ENCODE measurements around the gene AP2A1. TPM values are rescaled to one million over a fixed set of nuclear protein-coding genes. Genes with fewer than 3 reads are reported as not detected.

Gene AP2A1
- total RNA-seq, 6 experiments from 2014 or later = 38.7 to 103 (median 49.8) TPM

- Histone ChIP-seq H3K27me3 (no peaks in the 10 kb centered on the region), H3K4me3 (peak overlapping the region; percentile 55 to 98 (median 91)), H3K36me3 (peaks cover 0 to 3% (median 0%) of the 10 kb centered on the region in 4 donors), H3K9me3 (no peaks in the 10 kb centered on the region), H3K4me1 (peaks cover 0 to 22% (median 6%) of the 10 kb centered on the region in 4 donors), H3K27ac (no peak overlapping the region)
- intact Hi-C loops (cut with DNase I) = no loop called here
- DNase-seq (no peak), ATAC-seq (no peak)
- TF ChIP-seq CTCF (IDR thresholded peaks at IDR 0.05) (no peak), POLR2A (IDR thresholded peaks at IDR 0.05) (no peak)
- 80% methylated on average over 8 of the region's 15 CpGs for WGBS (ENCODE audit: insufficient coverage, low coverage, low lambda C conversion rate, missing lambda C conversion rate)
These were observed 82.8 kb downstream of the AP2A1 start for GRCh38 chr19:49849433-49850220.

GRCh38 chr19:49850221-49850486 is 83.4 kb downstream of the AP2A1 start:
- Histone ChIP-seq H3K27me3 (no peaks in the 10 kb centered on the region), H3K9me3 (no peaks in the 10 kb centered on the region), H3K27ac (peak overlapping the region; percentile 98 to 100 (median 99)), H3K4me3 (peak overlapping the region; percentile 55 to 98 (median 91)), H3K36me3 (peaks cover 0 to 7% (median 0%) of the 10 kb centered on the region in 4 donors), H3K4me1 (peaks cover 0 to 22% (median 6%) of the 10 kb centered on the region in 4 donors)
- TF ChIP-seq CTCF (IDR thresholded peaks at IDR 0.05) = no peak
- TF ChIP-seq POLR2A (IDR thresholded peaks at IDR 0.05) = no peak
- ATAC-seq (peak in 1 of 4 donors; percentile 0), DNase-seq (peak in 1 of 3 donors; percentile 51)
- intact Hi-C loops (cut with DNase I) = no loop called here
- 61% methylated on average over 10 of the region's 12 CpGs for WGBS (ENCODE audit: insufficient coverage, low coverage, low lambda C conversion rate, missing lambda C conversion rate)

DNA sequence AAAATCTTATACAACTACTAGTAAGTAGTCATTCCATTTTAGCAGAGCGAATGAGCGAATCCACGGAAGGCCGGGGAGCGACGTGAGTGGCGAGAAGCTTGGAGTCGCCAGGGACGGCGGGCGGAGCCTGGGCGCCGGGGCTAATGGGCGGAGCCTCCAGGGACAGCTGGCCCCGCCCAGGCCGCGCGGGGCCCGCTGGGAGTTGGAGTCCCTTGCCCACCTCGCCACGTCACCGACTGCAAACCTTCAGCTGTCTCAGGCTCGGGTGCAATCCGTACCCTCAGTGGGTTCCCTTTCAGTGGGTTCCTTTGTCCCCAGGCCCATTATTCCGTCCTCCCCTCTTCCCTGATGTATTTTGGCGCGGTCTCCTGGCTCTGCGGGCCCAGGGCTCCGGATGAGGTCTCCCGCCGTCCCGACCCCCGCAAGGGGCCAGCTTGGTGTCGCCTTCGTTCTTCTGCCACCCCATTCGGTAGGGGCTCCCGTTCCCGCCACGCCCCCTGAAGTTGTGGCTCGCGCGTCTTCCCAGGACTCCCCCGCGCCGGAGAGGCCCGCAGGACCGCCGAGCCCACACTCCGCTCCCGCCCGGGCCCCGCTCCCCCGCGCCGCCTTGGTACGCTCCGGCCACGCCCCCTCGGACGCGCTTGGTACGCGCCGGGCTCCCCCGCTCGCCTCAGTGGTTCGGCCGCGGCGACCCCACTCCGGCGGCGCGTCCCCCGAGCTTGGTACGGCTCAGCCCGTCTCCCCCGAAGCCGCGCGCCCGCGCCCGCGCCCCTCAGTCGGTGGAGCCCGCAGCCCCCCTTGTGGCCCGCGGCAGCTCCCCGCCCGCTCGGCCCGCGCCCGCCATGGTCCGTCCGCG is 83.9 kb downstream of the AP2A1 start, which contains the start of gene PTOV1:
Gene PTOV1 (plus strand): TSS at position 673 of the 856 bp plus-strand sequence.
- H3K9me3 ChIP-seq = no peaks in the 10 kb centered on the region
- H3K4me3 ChIP-seq = peak within 1 kb of the TSS; percentile 55 to 98 (median 91)
- TF ChIP-seq POLR2A (IDR thresholded peaks at IDR 0.05) (peak; percentile 83), CTCF (IDR thresholded peaks at IDR 0.05) (no peak)
- peak; percentile 91 to 97 (median 94) for ATAC-seq
- H3K36me3 ChIP-seq = peaks cover 0 to 10% (median 0%) of the 10 kb centered on the region in 4 donors
- DNase-seq = peak; percentile 93 to 94 (median 94)
- peak within 1 kb of the TSS; percentile 98 to 100 (median 99) for H3K27ac ChIP-seq
- WGBS (ENCODE audit: insufficient coverage, low coverage, low lambda C conversion rate, missing lambda C conversion rate) = 0% methylated on average over 9 of the region's 98 CpGs
- peaks cover 0 to 22% (median 6%) of the 10 kb centered on the region in 4 donors for H3K4me1 ChIP-seq
- H3K27me3 ChIP-seq = no peaks in the 10 kb centered on the region
- intact Hi-C loops (cut with DNase I) = no loop called here

DNA sequence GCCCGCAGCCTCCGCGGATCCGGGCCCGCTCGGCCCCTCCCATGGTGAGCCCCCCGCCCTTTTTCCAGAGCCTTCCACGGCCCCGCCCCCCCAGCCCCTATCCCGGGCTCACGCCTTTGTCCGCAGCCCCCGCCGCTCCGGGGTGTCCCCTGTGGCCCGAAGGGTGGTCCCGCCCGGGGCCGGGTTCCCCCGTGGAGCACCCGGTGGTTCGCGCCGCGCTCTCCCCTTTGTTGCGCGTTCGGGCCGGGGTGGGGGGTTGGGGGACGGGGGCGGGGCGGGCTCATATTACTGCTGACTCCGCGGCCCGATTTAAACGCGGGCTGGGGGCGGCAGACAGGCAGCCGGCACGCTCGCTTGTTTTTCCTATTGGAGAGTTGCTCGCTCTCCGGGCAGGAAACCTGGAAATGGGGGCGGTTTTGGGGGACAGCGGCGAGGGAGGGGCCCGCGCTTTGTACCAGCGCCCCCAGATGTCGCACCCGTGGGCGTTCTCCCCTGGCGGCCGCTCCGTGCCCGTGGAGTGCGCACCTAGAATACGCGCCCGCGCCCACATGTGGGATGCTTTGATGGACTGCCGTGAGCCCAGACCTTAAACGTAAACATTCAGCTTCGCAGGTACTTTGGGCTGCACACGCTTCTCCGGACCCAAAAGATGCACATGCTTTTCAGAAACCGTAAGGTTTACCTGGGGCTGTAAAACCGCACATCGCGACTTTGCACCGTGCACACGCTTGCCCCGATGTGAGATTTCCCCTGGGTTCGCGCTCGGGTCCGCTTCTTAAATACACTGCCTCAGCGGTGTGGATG is 84.9 kb downstream of the AP2A1 start:
- ATAC-seq = peak; percentile 0 to 5 (median 4)
- Histone ChIP-seq H3K4me1 (peaks cover 0 to 22% (median 6%) of the 10 kb centered on the region in 4 donors), H3K9me3 (no peaks in the 10 kb centered on the region), H3K27ac (peak overlapping the region; percentile 98 to 100 (median 99)), H3K36me3 (peaks cover 0 to 10% (median 0%) of the 10 kb centered on the region in 4 donors), H3K27me3 (no peaks in the 10 kb centered on the region), H3K4me3 (peak overlapping the region; percentile 55 to 98 (median 91))
- DNase-seq = peak; percentile 51 to 64 (median 63)
- intact Hi-C loops (cut with DNase I) = no loop called here
- TF ChIP-seq CTCF (IDR thresholded peaks at IDR 0.05) (no peak), POLR2A (IDR thresholded peaks at IDR 0.05) (no peak)
- 3% methylated on average over 11 of the region's 78 CpGs for WGBS (ENCODE audit: insufficient coverage, low coverage, low lambda C conversion rate, missing lambda C conversion rate)

Measured in right lobe of liver (tissue), 6 donors.